Thyroid gland (tissue), 4 donors: ENCODE data around the gene LGR4.

Source experiments
- POLR2A ChIP-seq, 2 donors: fragments of 450-650 bp; IDR thresholded peaks; one replicate each; pipeline ENCODE4 v1.6.1; 2017; ENCODE audit warnings: antibody characterized with exemption in 2 of 2, mild to moderate bottlenecking in 2 of 2, moderate library complexity in 1 of 2
- TF ChIP-seq, protein P1 (sequence below), 6 experiments: fragments of 200-600 bp in 3 of 6; fragments of 450-650 bp in 3 of 6; sonication (generic) in 3 of 6; IDR thresholded peaks; one replicate each; pipeline ENCODE4 v1.5.1; 2016 to 2019; ENCODE audit warnings: antibody characterized with exemption in 6 of 6, mild to moderate bottlenecking in 2 of 6, inconsistent platforms in 1 of 6, moderate library complexity in 1 of 6

DNA sequence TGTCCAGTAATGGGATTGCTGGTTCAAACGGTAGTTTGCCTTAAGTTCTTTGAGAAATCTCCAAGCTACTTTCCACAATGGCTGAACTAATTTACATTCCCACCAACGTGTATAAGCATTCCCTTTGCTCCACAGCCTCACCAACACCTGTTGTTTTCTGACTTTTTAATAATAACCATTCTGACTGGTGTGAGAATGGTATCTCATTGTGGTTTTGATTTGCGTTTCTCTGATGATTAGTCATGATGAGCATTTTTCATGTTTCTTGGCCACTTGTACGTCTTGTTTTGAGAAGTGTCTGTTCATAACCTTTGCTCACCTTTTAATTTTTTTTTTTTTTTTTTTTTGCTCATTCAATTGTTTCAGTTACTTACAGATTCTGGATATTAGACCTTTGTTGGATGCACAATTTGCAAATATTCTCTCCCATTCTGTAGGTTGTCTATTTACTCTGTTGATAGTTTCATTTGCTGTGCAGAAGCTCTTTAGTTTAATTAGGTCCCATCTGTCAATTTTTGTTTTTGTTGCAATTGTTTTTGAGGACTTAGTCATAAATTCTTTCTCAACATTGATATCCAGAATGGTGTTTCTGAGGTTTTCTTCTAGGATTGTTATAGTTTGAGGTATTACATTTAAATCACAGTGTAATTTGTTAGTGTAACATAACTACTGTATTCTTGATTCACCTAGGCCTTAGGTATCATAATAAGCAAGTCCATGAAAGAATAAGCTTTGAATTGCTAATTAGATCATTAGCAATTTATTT lies 142.5 kb downstream of the LGR4 start:
- TF ChIP-seq, protein P1, sequence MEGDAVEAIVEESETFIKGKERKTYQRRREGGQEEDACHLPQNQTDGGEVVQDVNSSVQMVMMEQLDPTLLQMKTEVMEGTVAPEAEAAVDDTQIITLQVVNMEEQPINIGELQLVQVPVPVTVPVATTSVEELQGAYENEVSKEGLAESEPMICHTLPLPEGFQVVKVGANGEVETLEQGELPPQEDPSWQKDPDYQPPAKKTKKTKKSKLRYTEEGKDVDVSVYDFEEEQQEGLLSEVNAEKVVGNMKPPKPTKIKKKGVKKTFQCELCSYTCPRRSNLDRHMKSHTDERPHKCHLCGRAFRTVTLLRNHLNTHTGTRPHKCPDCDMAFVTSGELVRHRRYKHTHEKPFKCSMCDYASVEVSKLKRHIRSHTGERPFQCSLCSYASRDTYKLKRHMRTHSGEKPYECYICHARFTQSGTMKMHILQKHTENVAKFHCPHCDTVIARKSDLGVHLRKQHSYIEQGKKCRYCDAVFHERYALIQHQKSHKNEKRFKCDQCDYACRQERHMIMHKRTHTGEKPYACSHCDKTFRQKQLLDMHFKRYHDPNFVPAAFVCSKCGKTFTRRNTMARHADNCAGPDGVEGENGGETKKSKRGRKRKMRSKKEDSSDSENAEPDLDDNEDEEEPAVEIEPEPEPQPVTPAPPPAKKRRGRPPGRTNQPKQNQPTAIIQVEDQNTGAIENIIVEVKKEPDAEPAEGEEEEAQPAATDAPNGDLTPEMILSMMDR (IDR thresholded peaks at IDR 0.05) = no peak
- no peak for TF ChIP-seq POLR2A (IDR thresholded peaks at IDR 0.05)
